Esophagus squamous epithelium (tissue), 5 donors: Measurements from ENCODE around the gene GALNT15. TPM values are rescaled to one million over a fixed set of nuclear protein-coding genes. Genes with fewer than 3 reads are reported as not detected.

ENCODE experiments used
- DNase-seq: peaks from one replicate; lab custom pipeline; 2025; lab: John Stamatoyannopoulos, UW
- H3K27ac ChIP-seq, 4 donors: fragments of 200-600 bp; sonication (generic); one replicate each; pipeline ENCODE4 v1.5.1; 2016 to 2019; ENCODE audit warnings: mild to moderate bottlenecking in 1 of 4
- H3K27me3 ChIP-seq, 4 donors: fragments of 200-600 bp; sonication (generic); 1 replicate in 3 of 4; 2 replicates in 1 of 4; pipeline versions ENCODE4 v1.5.1 to v1.6.0; 2017 to 2021; ENCODE audit warnings: antibody characterized with exemption in 1 of 4
- H3K36me3 ChIP-seq, 3 donors: fragments of 200-600 bp; sonication (generic); one replicate each; pipeline ENCODE4 v1.5.1; 2016 to 2019
- H3K4me1 ChIP-seq, 3 donors: fragments of 200-600 bp; sonication (generic); one replicate each; pipeline ENCODE4 v1.5.1; 2017 to 2019
- H3K4me3 ChIP-seq, 4 donors: fragments of 200-600 bp; sonication (generic); 1 replicate in 3 of 4; 2 replicates in 1 of 4; pipeline ENCODE4 v1.5.1; 2016 to 2019; ENCODE audit warnings: mild to moderate bottlenecking in 2 of 4, moderate library complexity in 1 of 4
- H3K9me3 ChIP-seq, 3 donors: fragments of 200-600 bp; sonication (generic); one replicate each; pipeline ENCODE4 v1.5.1; 2016 to 2019
- CTCF ChIP-seq, 6 experiments: fragments of 450-650 bp in 4 of 6; fragments of 200-600 bp in 2 of 6; sonication (generic) in 2 of 6; IDR thresholded peaks; one replicate each; pipeline ENCODE4 v1.5.1; 2016 to 2019; ENCODE audit warnings: antibody characterized with exemption in 6 of 6, mild to moderate bottlenecking in 4 of 6, moderate library complexity in 4 of 6
- POLR2A ChIP-seq, 4 donors: fragments of 450-650 bp; IDR thresholded peaks; one replicate each; pipeline ENCODE4 v1.6.1; 2017; ENCODE audit warnings: antibody characterized with exemption in 4 of 4, mild to moderate bottlenecking in 4 of 4, moderate library complexity in 3 of 4
- WGBS, 2 donors: methylation state at CpG; one replicate each; pipeline ENCODE4 v1.1.5; 2018; 5-methylcytosine and 5-hydroxymethylcytosine counted together
- intact Hi-C: fragments of 100-400 bp; cut with DNase I; formaldehyde crosslinking; loops from one replicate; pipeline ENCODE4 v1.15.0; 2022
- total RNA-seq, 4 donors: library from RNA; depleted of rRNA; stranded (reverse); fragments of >200 nt; gene quantifications; one replicate each; pipeline ENCODE4 v1.1.0, GENCODE V29; 2016
- donor health status: DM: yes; HTN: yes; CAD: no.

The GALNT15 gene
- total RNA-seq, 4 donors from 2014 or later = 4.6 to 117 (median 35.6) TPM

- Histone ChIP-seq H3K9me3 (no peaks in the 10 kb centered on the region), H3K4me3 (no peak overlapping the region), H3K27me3 (peaks cover 0 to 9% (median 0%) of the 10 kb centered on the region in 4 donors), H3K36me3 (no peaks in the 10 kb centered on the region), H3K27ac (no peak overlapping the region), H3K4me1 (peaks cover 0 to 12% (median 10%) of the 10 kb centered on the region in 3 donors)
- DNase-seq = no peak
- intact Hi-C loops = loop anchor here (10.0 kb wide), 1 partner anchor 431 kb away; no protein-coding TSS in a partner anchor
- TF ChIP-seq POLR2A (IDR thresholded peaks at IDR 0.05) (no peak), CTCF (IDR thresholded peaks at IDR 0.05) (no peak)
- 87 to 88% methylated on average over 3 of the region's 3 CpGs for WGBS, 2 donors
These were observed 71.1 kb downstream of the GALNT15 start for GRCh38 chr3:16245609-16246008.

GRCh38 chr3:16247282-16248061 lies 73.0 kb downstream of the GALNT15 start:
- Histone ChIP-seq H3K27me3 (peaks cover 0 to 9% (median 0%) of the 10 kb centered on the region in 4 donors), H3K27ac (no peak overlapping the region), H3K9me3 (no peaks in the 10 kb centered on the region), H3K36me3 (no peaks in the 10 kb centered on the region), H3K4me3 (no peak overlapping the region), H3K4me1 (peaks cover 0 to 8% (median 6%) of the 10 kb centered on the region in 3 donors)
- WGBS, 2 donors = 22 to 33% methylated on average over 14 to 17 of the region's 17 CpGs
- TF ChIP-seq POLR2A (IDR thresholded peaks at IDR 0.05) = no peak
- TF ChIP-seq CTCF (IDR thresholded peaks at IDR 0.05) = peak; percentile 87 to 97 (median 93)
- peak; percentile 28 for DNase-seq
- intact Hi-C loops = loop anchor here (10.0 kb wide), 1 partner anchor 433 kb away; no protein-coding TSS in a partner anchor

- peaks cover 0 to 15% (median 11%) of the 10 kb centered on the region in 3 donors for H3K4me1 ChIP-seq
These were observed 74.1 kb downstream of the GALNT15 start for GRCh38 chr3:16248556-16248955.

GRCh38 chr3:16249336-16249735 lies 74.9 kb downstream of the GALNT15 start:
- Histone ChIP-seq H3K4me3 (no peak overlapping the region), H3K4me1 (peaks cover 0 to 17% (median 11%) of the 10 kb centered on the region in 3 donors), H3K9me3 (no peaks in the 10 kb centered on the region), H3K27me3 (peaks cover 0 to 4% (median 0%) of the 10 kb centered on the region in 4 donors), H3K36me3 (no peaks in the 10 kb centered on the region), H3K27ac (no peak overlapping the region)
- no peak for DNase-seq
- peak in 1 of 6 experiments; percentile 14 for TF ChIP-seq CTCF (IDR thresholded peaks at IDR 0.05)
- TF ChIP-seq POLR2A (IDR thresholded peaks at IDR 0.05) = no peak
- intact Hi-C loops = loop anchor here (10.0 kb wide), 1 partner anchor 435 kb away; no protein-coding TSS in a partner anchor
- 0 to 28% methylated on average over 1 to 2 of the region's 3 CpGs for WGBS, 2 donors

More at GRCh38 chr3:16248556-16248955, 74.1 kb downstream of the GALNT15 start:
- TF ChIP-seq CTCF (IDR thresholded peaks at IDR 0.05) (no peak), POLR2A (IDR thresholded peaks at IDR 0.05) (no peak)
- H3K4me3 ChIP-seq = no peak overlapping the region
- H3K27me3 ChIP-seq = peaks cover 0 to 7% (median 0%) of the 10 kb centered on the region in 4 donors
- no peaks in the 10 kb centered on the region for H3K36me3 ChIP-seq
- H3K27ac ChIP-seq = no peak overlapping the region
- WGBS, 2 donors = 85 to 86% methylated on average over 4 to 5 of the region's 5 CpGs
- no peaks in the 10 kb centered on the region for H3K9me3 ChIP-seq
- intact Hi-C loops = loop anchor here (10.0 kb wide), 1 partner anchor 434 kb away; no protein-coding TSS in a partner anchor
- no peak for DNase-seq

GRCh38 chr3:16249886-16250285 lies 75.4 kb downstream of the GALNT15 start:
- Histone ChIP-seq H3K4me1 (peaks cover 0 to 17% (median 11%) of the 10 kb centered on the region in 3 donors), H3K27ac (no peak overlapping the region), H3K27me3 (peaks cover 0 to 4% (median 0%) of the 10 kb centered on the region in 4 donors), H3K9me3 (no peaks in the 10 kb centered on the region), H3K36me3 (no peaks in the 10 kb centered on the region), H3K4me3 (no peak overlapping the region)
- 78 to 83% methylated on average over 3 of the region's 3 CpGs for WGBS, 2 donors
- no peak for TF ChIP-seq POLR2A (IDR thresholded peaks at IDR 0.05)
- TF ChIP-seq CTCF (IDR thresholded peaks at IDR 0.05) = no peak
- DNase-seq = no peak
- intact Hi-C loops = loop anchor here (10.0 kb wide), 1 partner anchor 435 kb away; no protein-coding TSS in a partner anchor
